IMR-90 (cell line): ENCODE data around the gene COL28A1. TPM values are rescaled to one million over a fixed set of nuclear protein-coding genes. Genes with fewer than 3 reads are reported as not detected.

Experiments used
- ATAC-seq: fragments of 200-7000 bp; cut with Tn5 transposase; 2 replicates; pipeline ENCODE4 v1.9.1; 2020; ENCODE audit warnings: low read depth, mild to moderate bottlenecking, moderate library complexity
- BruUV-seq: library from RNA; stranded (reverse); fragments of 400-500 nt; replicated peaks from 2 replicates; lab custom pipeline; 2021; lab: Mats Ljungman, UMichigan
- CTCF ChIA-PET: fragments of 300-600 bp; formaldehyde crosslinking; extraction: SDS; loops from one replicate; lab custom pipeline; 2021; ENCODE audit warnings: antibody characterized with exemption; lab: Yijun Ruan, JAX
- POLR2A ChIA-PET: fragments of 300-600 bp; sonication (Branson Sonifier 250); formaldehyde crosslinking; loops from one replicate; lab custom pipeline; 2022; ENCODE audit warnings: antibody characterized with exemption; ENCODE audit not compliant: unreplicated experiment; lab: Charles Lee
- DNase-seq: peaks from one replicate; pipeline ENCODE4 v3.0.0; 2013
- H2AFZ ChIP-seq: replicated peaks from 2 replicates; pipeline ENCODE3; 2013; ENCODE audit warnings: low read length, mild to moderate bottlenecking; ENCODE audit not compliant: poor library complexity
- H2AK5ac ChIP-seq: 2 replicates; pipeline ENCODE4 v1.6.1; 2013; ENCODE audit warnings: low read depth, low read length, inconsistent platforms
- H2AK9ac ChIP-seq: replicated peaks from 2 replicates; pipeline ENCODE3; 2013; ENCODE audit warnings: mild to moderate bottlenecking, low read depth, low read length, moderate library complexity; ENCODE audit not compliant: poor library complexity
- H2BK120ac ChIP-seq: 2 replicates; pipeline ENCODE4 v1.6.1; 2013; ENCODE audit warnings: low read depth, low read length, inconsistent platforms
- H2BK15ac ChIP-seq: 3 replicates; pipeline ENCODE4 v1.6.1; 2013; ENCODE audit warnings: low read depth, low read length, inconsistent platforms
- H2BK20ac ChIP-seq: 2 replicates; pipeline ENCODE4 v1.6.1; 2013; ENCODE audit warnings: low read depth, mild to moderate bottlenecking, inconsistent platforms, low read length, moderate library complexity
- H2BK5ac ChIP-seq: 2 replicates; pipeline ENCODE4 v1.6.1; 2013; ENCODE audit warnings: mild to moderate bottlenecking, low read depth, low read length, inconsistent platforms; ENCODE audit not compliant: poor library complexity, severe bottlenecking
- H3K14ac ChIP-seq: replicated peaks from 2 replicates; pipeline ENCODE4 v1.6.1; 2013; ENCODE audit warnings: low read depth, low read length, inconsistent platforms
- H3K18ac ChIP-seq: 2 replicates; pipeline ENCODE4 v1.6.1; 2013; ENCODE audit warnings: low read depth, low read length, control low read depth
- H3K23ac ChIP-seq: 2 replicates; pipeline ENCODE4 v1.6.1; 2013; ENCODE audit warnings: low read depth, low read length, inconsistent platforms
- H3K27ac ChIP-seq: 2 replicates; pipeline ENCODE4 v1.5.1; 2013; ENCODE audit warnings: mild to moderate bottlenecking, control low read depth, low read length; ENCODE audit not compliant: insufficient read depth
- H3K27me3 ChIP-seq: 2 replicates; pipeline ENCODE4 v1.6.1; 2013; ENCODE audit warnings: low read length; ENCODE audit not compliant: control insufficient read depth, insufficient read depth
- H3K36me3 ChIP-seq: 2 replicates; pipeline ENCODE4 v1.6.1; 2013; ENCODE audit warnings: low read length, mixed read lengths; ENCODE audit not compliant: control insufficient read depth, insufficient read depth
- H3K4ac ChIP-seq: 2 replicates; pipeline ENCODE4 v1.6.1; 2013; ENCODE audit warnings: low read depth, low read length, inconsistent platforms
- H3K4me1 ChIP-seq: 2 replicates; pipeline ENCODE4 v1.6.1; 2013; ENCODE audit warnings: low read length, mixed read lengths; ENCODE audit not compliant: control insufficient read depth, insufficient read depth
- H3K4me2 ChIP-seq: 2 replicates; pipeline ENCODE4 v1.6.1; 2013; ENCODE audit warnings: low read depth, mild to moderate bottlenecking, control low read depth, low read length, moderate library complexity
- H3K4me3 ChIP-seq: 2 replicates; pipeline ENCODE4 v1.5.1; 2013; ENCODE audit warnings: low read depth, mild to moderate bottlenecking, control low read depth, low read length, moderate library complexity; ENCODE audit not compliant: insufficient read depth
- H3K56ac ChIP-seq: 2 replicates; pipeline ENCODE4 v1.6.1; 2013; ENCODE audit warnings: low read length, inconsistent platforms; ENCODE audit not compliant: insufficient read depth; ENCODE audit errors: extremely low read depth
- H3K79me1 ChIP-seq, 2 experiments: 2 replicates each; pipeline ENCODE4 v1.6.1; 2013; ENCODE audit warnings: low read length in 2 of 2, inconsistent platforms in 1 of 2, low read depth in 1 of 2
- H3K9ac ChIP-seq: 2 replicates; pipeline ENCODE4 v1.6.1; 2013; ENCODE audit warnings: low read depth, low read length, control low read depth
- H3K9me1 ChIP-seq: 2 replicates; pipeline ENCODE4 v1.6.1; 2013; ENCODE audit warnings: low read length, inconsistent platforms; ENCODE audit not compliant: insufficient read depth
- H3K9me3 ChIP-seq: 2 replicates; pipeline ENCODE4 v1.6.1; 2013; ENCODE audit warnings: low read length; ENCODE audit not compliant: control insufficient read depth, insufficient read depth
- H4K20me1 ChIP-seq: 2 replicates; pipeline ENCODE4 v1.6.1; 2013; ENCODE audit warnings: low read length, inconsistent platforms; ENCODE audit not compliant: insufficient read depth
- H4K5ac ChIP-seq: 2 replicates; pipeline ENCODE4 v1.6.1; 2013; ENCODE audit warnings: mild to moderate bottlenecking, low read depth, low read length, control low read depth
- H4K8ac ChIP-seq, 2 experiments: 2 replicates each; pipeline ENCODE4 v1.6.1; 2013; ENCODE audit warnings: low read depth in 2 of 2, low read length in 2 of 2, control low read depth in 1 of 2, inconsistent platforms in 1 of 2
- H4K91ac ChIP-seq: 2 replicates; pipeline ENCODE4 v1.6.1; 2013; ENCODE audit warnings: low read depth, low read length, inconsistent platforms; ENCODE audit not compliant: insufficient read depth
- BHLHE40 ChIP-seq: fragments of 150-350 bp; IDR thresholded peaks from 2 replicates; pipeline ENCODE4 v1.6.1; 2016; ENCODE audit warnings: mild to moderate bottlenecking, low read depth, low read length
- CEBPB ChIP-seq: IDR thresholded peaks from 2 replicates; pipeline ENCODE4 v1.6.1; 2012; ENCODE audit warnings: low read depth, low read length, improper control_type of control experiment
- CHD1 ChIP-seq: IDR thresholded peaks from 2 replicates; pipeline ENCODE4 v1.6.1; 2012; ENCODE audit warnings: low read depth, low read length, improper control_type of control experiment
- CTCF ChIP-seq: conservative IDR thresholded peaks from 2 replicates; pipeline ENCODE4 v1.5.1; 2012; ENCODE audit warnings: mild to moderate bottlenecking, low read depth, low read length, improper control_type of control experiment
- ELK1 ChIP-seq: fragments of 150-350 bp; IDR thresholded peaks from 2 replicates; pipeline ENCODE4 v1.6.1; 2016; ENCODE audit warnings: low read depth, mild to moderate bottlenecking, low read length, moderate library complexity, borderline replicate concordance
- FOS ChIP-seq: fragments of 150-350 bp; IDR thresholded peaks from 2 replicates; pipeline ENCODE4 v1.6.1; 2016; ENCODE audit warnings: low read depth, low read length
- MAFK ChIP-seq: IDR thresholded peaks from 2 replicates; pipeline ENCODE4 v1.6.1; 2012; ENCODE audit warnings: low read depth, low read length, improper control_type of control experiment
- MAZ ChIP-seq: IDR thresholded peaks from 2 replicates; pipeline ENCODE4 v1.6.1; 2012; ENCODE audit warnings: low read depth, mild to moderate bottlenecking, low read length, improper control_type of control experiment, moderate library complexity, borderline replicate concordance
- MXI1 ChIP-seq: IDR thresholded peaks from 2 replicates; pipeline ENCODE4 v1.6.1; 2012; ENCODE audit warnings: low read depth, mild to moderate bottlenecking, low read length, moderate library complexity, borderline replicate concordance
- NFE2L2 ChIP-seq: fragments of 150-350 bp; IDR thresholded peaks from 2 replicates; pipeline ENCODE4 v1.6.1; 2016; ENCODE audit warnings: low read depth, mild to moderate bottlenecking, low read length
- POLR2A ChIP-seq: IDR thresholded peaks from 2 replicates; pipeline ENCODE4 v1.6.1; 2012; ENCODE audit warnings: mild to moderate bottlenecking, low read depth, low read length
- RAD21 ChIP-seq: IDR thresholded peaks from 2 replicates; pipeline ENCODE4 v1.6.1; 2012; ENCODE audit warnings: low read length, improper control_type of control experiment
- RCOR1 ChIP-seq: IDR thresholded peaks from 2 replicates; pipeline ENCODE4 v1.6.1; 2012; ENCODE audit warnings: mild to moderate bottlenecking, low read length, improper control_type of control experiment; ENCODE audit not compliant: insufficient replicate concordance
- RFX5 ChIP-seq: IDR thresholded peaks from 2 replicates; pipeline ENCODE4 v1.8.0; 2012; ENCODE audit warnings: low read depth, mild to moderate bottlenecking, low read length, moderate library complexity
- SMC3 ChIP-seq: fragments of 150-350 bp; IDR thresholded peaks from 2 replicates; pipeline ENCODE4 v1.6.1; 2016; ENCODE audit warnings: low read depth, mild to moderate bottlenecking, antibody characterized with exemption, low read length, moderate library complexity
- USF2 ChIP-seq: fragments of 150-350 bp; IDR thresholded peaks from 2 replicates; pipeline ENCODE4 v1.6.1; 2017; ENCODE audit warnings: mild to moderate bottlenecking, antibody characterized with exemption, low read length, low read depth
- WGBS, 2 experiments: methylation state at CpG; one replicate each; pipeline versions ENCODE4 v1.1.5 to v1.1.7; 2013; ENCODE audit warnings: missing lambda C conversion rate in 2 of 2; ENCODE audit not compliant: insufficient read length in 1 of 2; ENCODE audit errors: extremely low coverage in 2 of 2; 5-methylcytosine and 5-hydroxymethylcytosine counted together
- dilution Hi-C: fragments of 300-500 bp; cut with HindIII; formaldehyde crosslinking; loops from one replicate; pipeline ENCODE4 v1.14.3; 2018; ENCODE audit warnings: low sequenced_read_pairs; ENCODE audit not compliant: unreplicated experiment
- in situ Hi-C: fragments of 300-500 bp; cut with MboI; formaldehyde crosslinking; loops from 3 replicates; pipeline ENCODE4 v1.14.3; 2019; ENCODE audit warnings: low sequenced_read_pairs, inconsistent platforms, mixed read lengths
- intact Hi-C: fragments of 100-400 bp; cut with micrococcal nuclease; formaldehyde crosslinking; loops from 2 replicates; pipeline ENCODE4 v1.10.0; 2022
- polyA plus RNA-seq, 3 experiments: library from polyadenylated mRNA; depleted of rRNA; stranded (reverse); fragments of >200 nt; gene quantifications; 2 replicates each; pipeline ENCODE4 v1.2.3, GENCODE V29; 2012; ENCODE audit warnings: low replicate concordance in 1 of 3
- total RNA-seq: library from RNA; depleted of rRNA; stranded (reverse); fragments of >200 nt; gene quantifications from 2 replicates; pipeline ENCODE4 v1.2.3, GENCODE V29; 2012

COL28A1 gene
- total and polyA plus RNA-seq, 2 of the 4 experiments (the other 2 are of a cell fraction): under 0.01 to 0.05 TPM

- H3K23ac ChIP-seq: no peak overlapping the region
- POLR2A ChIA-PET: no interaction called here
- BruUV-seq: no TSS peak
- ATAC-seq (no peak), DNase-seq (no peak)
- no peak overlapping the region for H3K4ac ChIP-seq
- no peaks in the 10 kb centered on the region for H3K9me1 ChIP-seq
- no peak for TF ChIP-seq CTCF
- no peak for TF ChIP-seq RCOR1
- TF ChIP-seq ELK1: no peak
- no peak for TF ChIP-seq MAZ
- TF ChIP-seq MXI1: no peak
- TF ChIP-seq USF2: no peak
- no peak for TF ChIP-seq FOS
- TF ChIP-seq RAD21: no peak
- no peak for TF ChIP-seq CEBPB
- no peak for TF ChIP-seq SMC3
- no peak for TF ChIP-seq BHLHE40
- no peak for TF ChIP-seq POLR2A
- no peak for TF ChIP-seq RFX5
- no peak for TF ChIP-seq NFE2L2
- TF ChIP-seq CHD1: no peak
- TF ChIP-seq MAFK: no peak
- H3K9me3 ChIP-seq: no peaks in the 10 kb centered on the region
- H4K8ac ChIP-seq: no peak overlapping the region
- no peaks in the 10 kb centered on the region for H3K27me3 ChIP-seq
- H2BK15ac ChIP-seq: no peak overlapping the region
- H2AK9ac ChIP-seq: no peak overlapping the region
- no peak overlapping the region for H3K4me2 ChIP-seq
- no peak overlapping the region for H3K14ac ChIP-seq
- no peak overlapping the region for H3K4me3 ChIP-seq
- H3K36me3 ChIP-seq: no peaks in the 10 kb centered on the region
- H4K20me1 ChIP-seq: no peaks in the 10 kb centered on the region
- no peak overlapping the region for H4K5ac ChIP-seq
- no peaks in the 10 kb centered on the region for H3K79me1 ChIP-seq
- H2BK20ac ChIP-seq: no peak overlapping the region
- no peaks in the 10 kb centered on the region for H3K4me1 ChIP-seq
- no peak overlapping the region for H3K18ac ChIP-seq
- no peak overlapping the region for H3K9ac ChIP-seq
- H3K27ac ChIP-seq: no peak overlapping the region
- no CpG with 5 or more reads among the region's 2 CpGs for WGBS, 2 experiments
- H3K56ac ChIP-seq: no peak overlapping the region
- dilution Hi-C loops (no loop called here), in situ Hi-C loops (no loop called here), intact Hi-C loops (no loop called here)
- H2BK5ac ChIP-seq: no peak overlapping the region
- no peak overlapping the region for H4K91ac ChIP-seq
- no peak overlapping the region for H2AK5ac ChIP-seq
- H2BK120ac ChIP-seq: no peak overlapping the region
- no peak overlapping the region for H2AFZ ChIP-seq
- CTCF ChIA-PET: interaction anchor here (1.7 kb wide), 1 partner anchor 10 kb away, joined by 4 read pairs; no protein-coding TSS in a partner anchor
Observed at GRCh38 chr7:7479275-7479805, 56.3 kb downstream of the COL28A1 start.
